HepG2 (cell line): Measurements from ENCODE around the gene HNRNPM. TPM values are rescaled to one million over a fixed set of nuclear protein-coding genes. Genes with fewer than 3 reads are reported as not detected.
A peak's percentile ranks its signal among the peaks of the same experiment; 100 is the strongest.

ENCODE experiments used
- CC2D1A ChIP-seq: sonication (generic); formaldehyde crosslinking; IDR thresholded peaks from 2 replicates; pipeline ENCODE4 v1.8.1; 2023; ENCODE audit warnings: mild to moderate bottlenecking, missing genetic modification reagents
- CREB1 ChIP-seq, 2 experiments: fragments of 450-650 bp in 1 of 2; IDR thresholded peaks; 2 replicates each; pipeline ENCODE4 v1.6.1; 2016 to 2017; ENCODE audit warnings: control low read depth in 1 of 2, mild to moderate bottlenecking in 1 of 2, missing compliant biosample characterization in 1 of 2, missing genetic modification characterization in 1 of 2
- EHMT2 ChIP-seq: fragments of 200-600 bp; sonication (generic); IDR thresholded peaks from 2 replicates; pipeline ENCODE4 v1.7.0; 2017; ENCODE audit warnings: antibody characterized with exemption, low read depth, low read length, borderline replicate concordance
- MBNL3 ChIP-seq: fragments of 250-450 bp; sonication (Bioruptor Pico); conservative IDR thresholded peaks from 2 replicates; pipeline ENCODE4 v1.8.0; 2022; ENCODE audit warnings: mild to moderate bottlenecking, inconsistent platforms
- MEIS1 ChIP-seq: sonication (generic); formaldehyde crosslinking; IDR thresholded peaks from 2 replicates; pipeline ENCODE4 v1.9.0; 2021; ENCODE audit warnings: mild to moderate bottlenecking, missing genetic modification reagents, moderate library complexity, borderline replicate concordance
- POLR2AphosphoS2 ChIP-seq: IDR thresholded peaks from 2 replicates; pipeline ENCODE4 v1.6.1; 2011; ENCODE audit warnings: low read depth, low read length, improper control_type of control experiment
- RNF2 ChIP-seq: fragments of 450-650 bp; conservative IDR thresholded peaks from 2 replicates; pipeline ENCODE4 v1.6.1; 2016; ENCODE audit warnings: low read depth
- SOX5 ChIP-seq: IDR thresholded peaks from 2 replicates; pipeline ENCODE4 v1.6.1; 2016; ENCODE audit warnings: borderline replicate concordance
- ZBTB1 ChIP-seq: sonication (generic); formaldehyde crosslinking; IDR thresholded peaks from 2 replicates; pipeline ENCODE4 v1.4.0; 2020; ENCODE audit warnings: missing genetic modification reagents, borderline replicate concordance
- ZFX ChIP-seq: sonication (generic); formaldehyde crosslinking; IDR thresholded peaks from 2 replicates; pipeline ENCODE4 v1.4.0; 2020; ENCODE audit warnings: mild to moderate bottlenecking, low read depth, missing genetic modification reagents, moderate library complexity
- ZNF121 ChIP-seq: sonication (generic); formaldehyde crosslinking; IDR thresholded peaks from 2 replicates; pipeline ENCODE4 v1.5.0; 2020; ENCODE audit warnings: mild to moderate bottlenecking, missing genetic modification reagents
- ZNF382 ChIP-seq: sonication (generic); formaldehyde crosslinking; IDR thresholded peaks from 2 replicates; pipeline ENCODE4 v1.5.0; 2020; ENCODE audit warnings: missing genetic modification reagents, mild to moderate bottlenecking, borderline replicate concordance
- ZNF878 ChIP-seq: sonication (generic); formaldehyde crosslinking; IDR thresholded peaks from 2 replicates; pipeline ENCODE4 v1.8.1; 2023; ENCODE audit warnings: mild to moderate bottlenecking, missing genetic modification reagents, moderate library complexity
- polyA plus RNA-seq, 8 experiments: library from polyadenylated mRNA; depleted of rRNA in 3 of 8; stranded (reverse) in 7 of 8; unstranded in 1 of 8; fragments of >200 nt; fragmentation: Illumina TruSeq in 4 of 8; extraction: Trizol in 4 of 8; gene quantifications; 2 replicates each; pipeline versions ENCODE4 v1.2.1 to v1.2.3, GENCODE V29; 2011 to 2016; ENCODE audit warnings: low read depth in 4 of 8, missing spikeins in 1 of 8, mixed read lengths in 1 of 8; ENCODE audit not compliant: insufficient read depth in 1 of 8
- total RNA-seq, 5 experiments: library from RNA; depleted of rRNA; stranded (reverse); fragments of >200 nt; fragmentation: Illumina TruSeq; extraction: Trizol; gene quantifications; 2 replicates each; pipeline ENCODE4 v1.2.3, GENCODE V29; 2016; ENCODE audit warnings: low read depth in 1 of 5
- TF ChIP-seq, protein P1 (sequence below), 2 experiments: fragments of 450-650 bp in 1 of 2; sonication (generic) in 1 of 2; formaldehyde crosslinking in 1 of 2; IDR thresholded peaks; 2 replicates each; pipeline versions ENCODE4 v1.6.1 to v1.8.0; 2016 to 2022; ENCODE audit warnings: antibody characterized with exemption in 1 of 2, mild to moderate bottlenecking in 1 of 2, missing genetic modification reagents in 1 of 2
- TF ChIP-seq, protein P2 (sequence below): sonication (generic); formaldehyde crosslinking; IDR thresholded peaks from 2 replicates; pipeline ENCODE4 v1.4.0; 2020; ENCODE audit warnings: missing genetic modification reagents, mild to moderate bottlenecking, borderline replicate concordance
- TF ChIP-seq, protein P3 (sequence below): sonication (generic); formaldehyde crosslinking; IDR thresholded peaks from 2 replicates; pipeline ENCODE4 v1.4.0; 2020; ENCODE audit warnings: low read depth, mild to moderate bottlenecking, missing genetic modification reagents

The HNRNPM gene
- total and polyA plus RNA-seq, 2 of the 13 experiments (the other 11 are each of a cell fraction or from before 2014, with no cell fraction given): 56.7 to 102 TPM

DNA sequence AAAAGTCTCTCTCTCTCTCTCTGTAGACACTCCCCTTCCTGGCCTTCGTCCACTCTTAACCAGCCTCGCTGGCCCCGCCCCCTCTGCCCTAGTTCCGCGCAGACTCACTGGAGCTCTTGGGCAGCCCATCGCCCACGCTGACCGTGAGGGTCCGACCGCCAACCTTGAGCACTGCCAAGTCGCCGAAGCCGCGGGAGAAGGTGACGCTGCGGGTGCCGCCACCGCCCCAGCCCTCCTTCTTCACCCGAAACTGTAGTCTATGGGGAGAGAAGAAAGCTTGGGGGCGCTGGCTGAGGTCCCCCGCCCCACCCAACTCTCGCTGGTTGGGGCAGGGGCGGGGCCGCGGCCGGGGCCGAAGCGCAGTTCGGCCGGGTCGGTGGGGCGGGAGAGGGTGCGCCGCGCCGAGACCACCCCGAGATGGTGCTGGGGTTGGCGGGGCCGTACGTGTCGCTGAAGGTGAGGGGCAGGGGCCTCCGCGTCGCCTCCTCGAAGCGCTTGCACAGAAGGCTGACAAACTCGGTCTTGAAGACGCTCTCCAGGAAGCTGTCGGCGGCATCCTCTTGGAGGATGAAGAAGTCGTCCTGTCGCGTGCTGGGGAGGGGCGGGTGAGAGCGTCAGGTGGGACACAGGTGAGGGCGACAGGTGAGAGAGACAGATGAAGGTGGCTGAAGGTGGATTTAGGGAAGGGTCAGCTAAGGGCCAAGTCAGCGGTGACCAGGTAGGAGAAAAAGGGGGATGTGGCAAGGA, 81.7 kb downstream of the HNRNPM start (continued):
- TF ChIP-seq, protein P1, sequence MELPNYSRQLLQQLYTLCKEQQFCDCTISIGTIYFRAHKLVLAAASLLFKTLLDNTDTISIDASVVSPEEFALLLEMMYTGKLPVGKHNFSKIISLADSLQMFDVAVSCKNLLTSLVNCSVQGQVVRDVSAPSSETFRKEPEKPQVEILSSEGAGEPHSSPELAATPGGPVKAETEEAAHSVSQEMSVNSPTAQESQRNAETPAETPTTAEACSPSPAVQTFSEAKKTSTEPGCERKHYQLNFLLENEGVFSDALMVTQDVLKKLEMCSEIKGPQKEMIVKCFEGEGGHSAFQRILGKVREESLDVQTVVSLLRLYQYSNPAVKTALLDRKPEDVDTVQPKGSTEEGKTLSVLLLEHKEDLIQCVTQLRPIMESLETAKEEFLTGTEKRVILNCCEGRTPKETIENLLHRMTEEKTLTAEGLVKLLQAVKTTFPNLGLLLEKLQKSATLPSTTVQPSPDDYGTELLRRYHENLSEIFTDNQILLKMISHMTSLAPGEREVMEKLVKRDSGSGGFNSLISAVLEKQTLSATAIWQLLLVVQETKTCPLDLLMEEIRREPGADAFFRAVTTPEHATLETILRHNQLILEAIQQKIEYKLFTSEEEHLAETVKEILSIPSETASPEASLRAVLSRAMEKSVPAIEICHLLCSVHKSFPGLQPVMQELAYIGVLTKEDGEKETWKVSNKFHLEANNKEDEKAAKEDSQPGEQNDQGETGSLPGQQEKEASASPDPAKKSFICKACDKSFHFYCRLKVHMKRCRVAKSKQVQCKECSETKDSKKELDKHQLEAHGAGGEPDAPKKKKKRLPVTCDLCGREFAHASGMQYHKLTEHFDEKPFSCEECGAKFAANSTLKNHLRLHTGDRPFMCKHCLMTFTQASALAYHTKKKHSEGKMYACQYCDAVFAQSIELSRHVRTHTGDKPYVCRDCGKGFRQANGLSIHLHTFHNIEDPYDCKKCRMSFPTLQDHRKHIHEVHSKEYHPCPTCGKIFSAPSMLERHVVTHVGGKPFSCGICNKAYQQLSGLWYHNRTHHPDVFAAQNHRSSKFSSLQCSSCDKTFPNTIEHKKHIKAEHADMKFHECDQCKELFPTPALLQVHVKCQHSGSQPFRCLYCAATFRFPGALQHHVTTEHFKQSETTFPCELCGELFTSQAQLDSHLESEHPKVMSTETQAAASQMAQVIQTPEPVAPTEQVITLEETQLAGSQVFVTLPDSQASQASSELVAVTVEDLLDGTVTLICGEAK (IDR thresholded peaks at IDR 0.05): no peak
- TF ChIP-seq, protein P1 (CRISPR knock-in tag; IDR thresholded peaks at IDR 0.05): no peak
- no peak for TF ChIP-seq EHMT2
- TF ChIP-seq RNF2: no peak
- TF ChIP-seq, protein P2, sequence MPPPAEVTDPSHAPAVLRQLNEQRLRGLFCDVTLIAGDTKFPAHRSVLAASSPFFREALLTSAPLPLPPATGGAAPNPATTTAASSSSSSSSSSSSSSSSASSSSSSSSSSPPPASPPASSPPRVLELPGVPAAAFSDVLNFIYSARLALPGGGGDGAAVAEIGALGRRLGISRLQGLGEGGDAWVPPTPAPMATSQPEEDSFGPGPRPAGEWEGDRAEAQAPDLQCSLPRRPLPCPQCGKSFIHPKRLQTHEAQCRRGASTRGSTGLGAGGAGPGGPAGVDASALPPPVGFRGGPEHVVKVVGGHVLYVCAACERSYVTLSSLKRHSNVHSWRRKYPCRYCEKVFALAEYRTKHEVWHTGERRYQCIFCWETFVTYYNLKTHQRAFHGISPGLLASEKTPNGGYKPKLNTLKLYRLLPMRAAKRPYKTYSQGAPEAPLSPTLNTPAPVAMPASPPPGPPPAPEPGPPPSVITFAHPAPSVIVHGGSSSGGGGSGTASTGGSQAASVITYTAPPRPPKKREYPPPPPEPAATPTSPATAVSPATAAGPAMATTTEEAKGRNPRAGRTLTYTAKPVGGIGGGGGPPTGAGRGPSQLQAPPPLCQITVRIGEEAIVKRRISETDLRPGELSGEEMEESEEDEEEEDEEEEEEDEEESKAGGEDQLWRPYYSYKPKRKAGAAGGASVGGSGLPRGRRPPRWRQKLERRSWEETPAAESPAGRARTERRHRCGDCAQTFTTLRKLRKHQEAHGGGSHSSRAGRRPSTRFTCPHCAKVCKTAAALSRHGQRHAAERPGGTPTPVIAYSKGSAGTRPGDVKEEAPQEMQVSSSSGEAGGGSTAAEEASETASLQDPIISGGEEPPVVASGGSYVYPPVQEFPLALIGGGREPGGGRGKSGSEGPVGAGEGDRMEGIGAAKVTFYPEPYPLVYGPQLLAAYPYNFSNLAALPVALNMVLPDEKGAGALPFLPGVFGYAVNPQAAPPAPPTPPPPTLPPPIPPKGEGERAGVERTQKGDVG: no peak
- TF ChIP-seq ZNF121: no peak
- TF ChIP-seq ZNF878: no peak
- no peak for TF ChIP-seq MEIS1 (CRISPR knock-in tag)
- TF ChIP-seq ZBTB1: no peak
- no peak for TF ChIP-seq POLR2AphosphoS2
- peak; percentile 32; the same call in 1 of the 2 replicates for TF ChIP-seq ZFX (CRISPR knock-in tag)
- TF ChIP-seq CC2D1A (CRISPR knock-in tag): no peak
- TF ChIP-seq, protein P3, sequence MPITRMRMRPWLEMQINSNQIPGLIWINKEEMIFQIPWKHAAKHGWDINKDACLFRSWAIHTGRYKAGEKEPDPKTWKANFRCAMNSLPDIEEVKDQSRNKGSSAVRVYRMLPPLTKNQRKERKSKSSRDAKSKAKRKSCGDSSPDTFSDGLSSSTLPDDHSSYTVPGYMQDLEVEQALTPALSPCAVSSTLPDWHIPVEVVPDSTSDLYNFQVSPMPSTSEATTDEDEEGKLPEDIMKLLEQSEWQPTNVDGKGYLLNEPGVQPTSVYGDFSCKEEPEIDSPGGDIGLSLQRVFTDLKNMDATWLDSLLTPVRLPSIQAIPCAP: no peak
- TF ChIP-seq CREB1 (IDR thresholded peaks at IDR 0.05): no peak
- no peak for TF ChIP-seq CREB1 (CRISPR knock-in tag; IDR thresholded peaks at IDR 0.05)
- no peak for TF ChIP-seq SOX5 (CRISPR knock-in tag)
- TF ChIP-seq ZNF382 (CRISPR knock-in tag): no peak
- TF ChIP-seq MBNL3: no peak
